T-helper 17 cell (primary cell): Measurements from ENCODE around the gene DCUN1D2. TPM values are rescaled to one million over a fixed set of nuclear protein-coding genes. Genes with fewer than 3 reads are reported as not detected.
"Not testable (repeated sequence)": the region's sequence is repeated elsewhere in the genome, so short reads cannot be mapped to it uniquely, and the experiment has no call there.

Source experiments
- ATAC-seq: fragments of 150-1000 bp; cut with Tn5 transposase; 2 replicates; pipeline ENCODE4 v1.10.0; 2021; ENCODE audit warnings: mild to moderate bottlenecking, moderate library complexity
- DNase-seq, 3 donors: peaks; one replicate each; pipeline versions ENCODE4 v3.0.0 to v3.0.0-alpha.2; 2020 to 2021
- H3K9me3 ChIP-seq: one replicate; pipeline ENCODE4 v1.7.0; 2013; ENCODE audit warnings: low read length, mild to moderate bottlenecking; ENCODE audit not compliant: control insufficient read depth, poor library complexity, severe bottlenecking
- H3K27ac Mint-ChIP-seq: one replicate; pipeline ENCODE4 v1.8.0; 2022; ENCODE audit warnings: mild to moderate bottlenecking, moderate library complexity, mixed read lengths
- H3K27me3 Mint-ChIP-seq: one replicate; pipeline ENCODE4 v1.8.0; 2022; ENCODE audit warnings: mixed read lengths
- H3K36me3 Mint-ChIP-seq: one replicate; pipeline ENCODE4 v1.8.0; 2022; ENCODE audit warnings: low read depth, mixed read lengths
- H3K4me1 Mint-ChIP-seq: one replicate; pipeline ENCODE4 v1.8.0; 2022; ENCODE audit warnings: mild to moderate bottlenecking, mixed read lengths
- H3K4me3 Mint-ChIP-seq: one replicate; pipeline ENCODE4 v1.8.0; 2022; ENCODE audit warnings: mild to moderate bottlenecking, moderate library complexity, mixed read lengths
- total RNA-seq, 4 donors: library from RNA in 2 of 4; stranded (reverse) in 2 of 4; gene quantifications; one replicate each; pipeline ENCODE4 v1.2.3 and lab custom pipeline; 2022 to 2026

Gene DCUN1D2
- total RNA-seq, 2 donors from 2014 or later, result 12.8 to 15.2 TPM

DNA sequence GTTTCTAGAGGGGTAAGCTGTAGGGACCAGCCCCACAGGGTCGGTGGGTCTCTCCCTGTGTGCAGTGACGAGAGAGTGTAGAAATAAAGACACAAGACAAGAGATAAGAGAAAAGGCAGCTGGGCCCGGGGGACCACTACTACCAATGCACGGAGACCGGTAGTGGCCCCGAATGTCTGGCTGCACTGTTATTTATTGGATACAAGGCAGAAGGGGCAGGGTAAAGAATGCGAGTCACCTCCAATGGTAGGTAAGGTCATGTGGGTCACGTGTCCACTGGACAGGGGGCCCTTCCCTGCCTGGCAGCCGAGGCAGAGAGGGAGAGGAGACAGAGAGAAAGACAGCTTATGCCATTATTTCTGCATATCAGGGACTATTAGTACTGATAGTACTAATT is 40.2 kb downstream of the DCUN1D2 start:
- not testable (repeated sequence) for DNase-seq, H3K9me3 ChIP-seq, H3K36me3 Mint-ChIP-seq, ATAC-seq, H3K4me3 Mint-ChIP-seq, H3K4me1 Mint-ChIP-seq, H3K27me3 Mint-ChIP-seq
- peak overlapping the region; percentile 81 for H3K27ac Mint-ChIP-seq

DNA sequence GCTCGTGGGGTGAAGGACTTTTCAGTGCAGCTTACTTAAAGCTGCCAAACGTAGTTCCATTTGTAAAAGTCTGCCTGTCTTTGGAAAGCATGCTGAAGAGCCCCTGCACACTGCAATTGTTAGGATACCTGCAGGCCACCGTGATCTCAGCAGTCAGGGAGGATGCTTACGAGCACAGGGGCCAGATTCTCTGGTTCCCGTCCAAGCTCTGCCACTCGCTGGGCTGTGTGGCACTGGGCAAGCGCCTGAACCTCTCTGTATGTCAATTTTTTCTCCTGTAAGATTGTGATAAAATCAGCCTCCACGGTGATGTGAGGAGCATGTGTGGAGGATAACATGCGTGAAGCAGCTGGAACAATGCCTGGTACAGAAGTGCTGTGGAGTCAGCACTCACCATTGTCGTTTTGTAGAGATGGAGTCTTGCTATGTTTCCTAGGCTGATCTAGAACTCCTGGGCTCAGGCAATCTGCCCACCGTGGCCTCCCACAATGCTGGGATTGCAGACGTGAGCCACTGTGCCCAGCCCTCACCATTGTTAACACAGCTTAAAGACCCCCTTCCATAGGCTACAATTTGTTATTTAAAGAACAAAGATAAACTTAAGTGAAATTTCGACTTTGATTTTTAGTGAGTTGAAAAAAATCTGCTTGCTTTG is 40.7 kb downstream of the DCUN1D2 start:
- Mint-ChIP-seq H3K4me3 (peak overlapping the region; percentile 36), H3K27ac (peak overlapping the region; percentile 81), H3K4me1 (peaks cover 3% of the 10 kb centered on the region), H3K36me3 (no peaks in the 10 kb centered on the region), H3K27me3 (no peaks in the 10 kb centered on the region)
- DNase-seq, result no peak
- no peaks in the 10 kb centered on the region for H3K9me3 ChIP-seq
- no peak for ATAC-seq

DNA sequence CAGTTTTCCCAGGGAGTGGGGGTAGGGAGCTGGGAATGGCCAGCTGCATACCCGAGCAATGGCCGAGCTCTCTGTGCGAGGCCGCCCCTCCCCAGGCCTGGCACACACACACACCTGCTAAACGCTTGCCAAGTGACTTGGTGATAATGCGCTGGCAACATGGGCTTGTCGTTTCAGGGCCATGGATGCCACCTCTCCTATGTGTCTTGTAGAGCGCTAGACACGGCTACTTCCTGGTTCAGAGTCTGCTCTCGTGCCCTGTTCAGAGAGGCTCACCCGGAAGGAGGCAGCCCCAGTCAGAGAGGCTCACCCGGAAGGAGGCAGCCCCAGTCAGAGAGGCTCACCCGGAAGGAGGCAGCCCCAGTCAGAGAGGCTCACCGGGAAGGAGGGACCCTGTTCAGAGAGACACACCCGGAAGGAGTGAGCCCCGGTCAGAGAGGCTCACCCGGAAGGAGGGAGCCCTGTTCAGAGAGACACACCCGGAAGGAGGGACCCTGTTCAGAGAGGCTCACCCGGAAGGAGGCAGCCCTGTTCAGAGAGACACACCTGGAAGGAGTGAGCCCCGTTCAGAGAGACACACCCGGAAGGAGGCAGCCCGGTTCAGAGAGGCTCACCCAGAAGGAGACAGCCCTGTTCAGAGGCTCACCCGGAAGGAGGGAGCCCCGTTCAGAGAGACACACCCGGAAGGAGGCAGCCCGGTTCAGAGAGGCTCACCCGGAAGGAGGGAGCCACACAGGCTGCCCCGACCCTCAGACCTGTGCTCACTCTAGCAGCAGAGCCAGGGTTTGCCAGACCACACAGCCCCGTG is 41.4 kb downstream of the DCUN1D2 start:
- peak; percentile 77 for ATAC-seq

DNA sequence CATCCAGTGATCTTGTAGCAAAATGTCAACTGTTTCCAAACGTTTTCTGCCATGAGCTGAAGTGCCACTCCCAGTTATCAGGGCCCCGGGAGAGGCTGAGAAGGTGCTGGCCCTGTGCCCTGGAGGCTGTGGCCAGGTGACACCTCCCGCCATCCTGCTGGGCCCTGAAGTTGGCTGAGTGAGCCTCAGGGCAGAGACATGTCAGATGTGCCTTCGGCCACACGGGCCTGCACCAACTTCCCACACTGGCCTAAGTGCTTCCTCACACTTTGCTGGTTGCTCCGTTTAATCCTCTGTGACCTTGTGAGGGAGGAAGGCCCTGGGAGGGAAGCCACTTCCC is 42.0 kb downstream of the DCUN1D2 start:
- Mint-ChIP-seq H3K36me3 (no peaks in the 10 kb centered on the region), H3K4me3 (no peak overlapping the region), H3K27me3 (no peaks in the 10 kb centered on the region), H3K4me1 (peaks cover 3% of the 10 kb centered on the region), H3K27ac (no peak overlapping the region)
- no peaks in the 10 kb centered on the region for H3K9me3 ChIP-seq
- ATAC-seq, result no peak
- no peak for DNase-seq

More for the DNA sequence above, 41.4 kb downstream of the DCUN1D2 start:
- peak overlapping the region; percentile 36 for H3K4me3 Mint-ChIP-seq
- no peak for DNase-seq
- H3K4me1 Mint-ChIP-seq, result peaks cover 3% of the 10 kb centered on the region
- no peaks in the 10 kb centered on the region for H3K9me3 ChIP-seq
- H3K27ac Mint-ChIP-seq, result peak overlapping the region; percentile 81
- H3K36me3 Mint-ChIP-seq, result no peaks in the 10 kb centered on the region
- no peaks in the 10 kb centered on the region for H3K27me3 Mint-ChIP-seq

DNA sequence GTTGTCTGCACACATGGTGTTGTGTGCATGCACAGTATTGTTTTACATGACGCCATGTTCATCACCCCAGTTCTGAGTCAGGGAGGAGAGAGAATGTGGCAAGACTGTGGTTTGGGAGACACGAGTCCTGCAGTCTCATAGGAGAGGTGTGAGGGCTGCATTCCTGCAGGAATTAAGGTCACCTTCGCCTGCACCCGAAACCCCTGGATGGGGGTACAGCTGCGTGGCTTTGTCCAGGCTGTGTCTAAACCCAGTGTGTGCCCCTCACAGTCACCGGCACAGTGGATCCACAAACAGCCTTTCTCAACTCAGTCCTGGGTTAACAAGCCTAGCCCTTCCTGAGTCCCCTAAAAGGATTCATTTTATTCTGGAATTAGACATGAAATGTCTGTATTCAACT is 42.9 kb downstream of the DCUN1D2 start:
- no peaks in the 10 kb centered on the region for H3K9me3 ChIP-seq
- ATAC-seq (no peak), DNase-seq (no peak)
- H3K4me1 Mint-ChIP-seq, result peaks cover 3% of the 10 kb centered on the region
- H3K27me3 Mint-ChIP-seq, result no peaks in the 10 kb centered on the region
- H3K36me3 Mint-ChIP-seq, result peaks cover 2% of the 10 kb centered on the region
- H3K4me3 Mint-ChIP-seq, result no peak overlapping the region
- H3K27ac Mint-ChIP-seq, result no peak overlapping the region

GRCh38 chr13:113446488-113446854 is 44.0 kb downstream of the DCUN1D2 start:
- H3K4me3 Mint-ChIP-seq, result no peak overlapping the region
- ATAC-seq, result no peak
- peaks cover 3% of the 10 kb centered on the region for H3K4me1 Mint-ChIP-seq
- no peaks in the 10 kb centered on the region for H3K9me3 ChIP-seq
- H3K36me3 Mint-ChIP-seq, result peaks cover 2% of the 10 kb centered on the region
- H3K27ac Mint-ChIP-seq, result no peak overlapping the region
- no peak for DNase-seq
- H3K27me3 Mint-ChIP-seq, result no peaks in the 10 kb centered on the region

- Mint-ChIP-seq H3K4me3 (no peak overlapping the region), H3K4me1 (peaks cover 3% of the 10 kb centered on the region), H3K36me3 (peaks cover 2% of the 10 kb centered on the region), H3K27ac (no peak overlapping the region), H3K27me3 (no peaks in the 10 kb centered on the region)
- no peaks in the 10 kb centered on the region for H3K9me3 ChIP-seq
- DNase-seq (no peak), ATAC-seq (no peak)
Observed at GRCh38 chr13:113445791-113446487, 44.6 kb downstream of the DCUN1D2 start.

GRCh38 chr13:113443991-113444390 is 46.5 kb downstream of the DCUN1D2 start:
- Mint-ChIP-seq H3K4me1 (no peaks in the 10 kb centered on the region), H3K36me3 (peaks cover 2% of the 10 kb centered on the region), H3K27ac (no peak overlapping the region), H3K4me3 (no peak overlapping the region), H3K27me3 (no peaks in the 10 kb centered on the region)
- ATAC-seq, result no peak
- H3K9me3 ChIP-seq, result no peaks in the 10 kb centered on the region
- DNase-seq, result no peak

- H3K9me3 ChIP-seq, result no peaks in the 10 kb centered on the region
- Mint-ChIP-seq H3K27ac (no peak overlapping the region), H3K27me3 (no peaks in the 10 kb centered on the region), H3K4me3 (no peak overlapping the region), H3K36me3 (peaks cover 2% of the 10 kb centered on the region), H3K4me1 (no peaks in the 10 kb centered on the region)
- DNase-seq, result no peak
- no peak for ATAC-seq
Observed at GRCh38 chr13:113442985-113443362, 47.5 kb downstream of the DCUN1D2 start.

GRCh38 chr13:113442354-113442984 is 48.0 kb downstream of the DCUN1D2 start:
- H3K27ac Mint-ChIP-seq, result no peak overlapping the region
- H3K36me3 Mint-ChIP-seq, result peaks cover 2% of the 10 kb centered on the region
- H3K4me1 Mint-ChIP-seq, result peaks cover 3% of the 10 kb centered on the region
- H3K4me3 Mint-ChIP-seq, result no peak overlapping the region
- H3K9me3 ChIP-seq, result no peaks in the 10 kb centered on the region
- no peaks in the 10 kb centered on the region for H3K27me3 Mint-ChIP-seq
- no peak for DNase-seq
- no peak for ATAC-seq

DNA sequence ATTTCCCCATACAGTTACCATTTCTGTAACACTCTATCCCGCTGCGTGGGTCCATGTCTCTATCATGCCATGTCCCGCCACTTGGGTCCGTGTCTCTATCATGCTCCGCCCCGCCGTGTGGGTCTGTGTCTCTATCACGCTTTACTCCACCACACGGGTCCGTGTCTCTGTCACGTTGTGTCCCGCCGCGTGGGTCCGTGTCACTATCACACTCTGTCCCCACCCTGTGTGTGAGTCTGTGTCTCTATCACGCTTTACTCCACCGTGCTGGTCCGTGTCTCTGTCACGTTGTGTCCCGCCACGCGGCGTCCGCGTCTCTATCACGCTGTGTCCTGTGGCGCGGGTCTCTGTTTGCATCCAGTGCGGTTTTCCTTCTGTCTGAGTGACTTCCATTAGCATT is 48.9 kb downstream of the DCUN1D2 start:
- no peak overlapping the region for H3K27ac Mint-ChIP-seq
- H3K9me3 ChIP-seq, result no peaks in the 10 kb centered on the region
- H3K27me3 Mint-ChIP-seq, result no peaks in the 10 kb centered on the region
- DNase-seq (no peak), ATAC-seq (no peak)
- H3K4me3 Mint-ChIP-seq, result no peak overlapping the region
- H3K4me1 Mint-ChIP-seq, result peaks cover 3% of the 10 kb centered on the region
- H3K36me3 Mint-ChIP-seq, result peaks cover 2% of the 10 kb centered on the region

DNA sequence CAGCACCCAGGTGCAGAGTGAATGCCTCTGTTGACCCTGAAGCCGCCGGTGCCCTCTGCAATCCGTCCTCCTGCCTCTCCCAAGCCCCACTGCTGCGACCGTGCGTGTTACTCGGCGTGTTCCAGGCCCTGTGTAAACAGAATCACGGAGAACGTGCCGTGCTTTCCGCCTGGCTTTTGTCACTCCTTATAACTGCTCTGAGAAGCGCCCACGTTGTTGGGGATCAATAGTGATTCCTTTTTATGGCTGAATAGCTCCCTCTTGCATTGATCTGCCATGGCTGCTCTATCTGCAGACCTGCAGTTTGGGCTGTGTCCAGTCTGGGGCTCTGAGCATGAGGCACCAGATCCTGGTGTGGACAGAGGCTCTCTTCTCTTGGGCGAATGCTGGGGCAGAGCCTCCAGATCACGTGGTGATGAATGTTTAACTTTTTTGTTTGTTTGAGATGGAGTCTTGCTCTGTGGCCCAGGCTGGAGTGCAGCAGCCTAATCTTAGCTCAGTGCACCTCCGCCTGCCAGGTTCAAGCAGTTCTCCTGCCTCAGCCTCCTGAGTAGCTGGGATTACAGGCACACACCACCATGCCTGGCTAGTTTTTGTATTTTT is 53.0 kb downstream of the DCUN1D2 start:
- H3K4me1 Mint-ChIP-seq, result peaks cover 3% of the 10 kb centered on the region
- no peaks in the 10 kb centered on the region for H3K36me3 Mint-ChIP-seq
- ATAC-seq (no peak), DNase-seq (no peak)
- no peaks in the 10 kb centered on the region for H3K27me3 Mint-ChIP-seq
- H3K27ac Mint-ChIP-seq, result no peak overlapping the region
- no peaks in the 10 kb centered on the region for H3K9me3 ChIP-seq
- no peak overlapping the region for H3K4me3 Mint-ChIP-seq

- H3K4me1 Mint-ChIP-seq, H3K27ac Mint-ChIP-seq, H3K36me3 Mint-ChIP-seq, H3K9me3 ChIP-seq, H3K4me3 Mint-ChIP-seq, ATAC-seq, DNase-seq, H3K27me3 Mint-ChIP-seq: not testable (repeated sequence)
Observed at GRCh38 chr13:113436866-113437265, 53.6 kb downstream of the DCUN1D2 start.
